ENCODE data around the gene CD207.
"Not testable (repeated sequence)": the region's sequence is repeated elsewhere in the genome, so short reads cannot be mapped to it uniquely, and the experiment has no call there.

CD207 gene

GRCh38 chr2:70835643-70836042, at the start of gene CD207:
Gene CD207 (minus strand): TSS chr2:70835816. CDS start chr2:70835776, 40 bp downstream.
- no peak for DNase-seq

GRCh38 chr2:70878543-70878942, 42.9 kb upstream of the CD207 start:
- DNase-seq: not testable (repeated sequence)

GRCh38 chr2:70876138-70876537, 40.5 kb upstream of the CD207 start:
- DNase-seq: not testable (repeated sequence)

GRCh38 chr2:70873541-70873940, 37.9 kb upstream of the CD207 start:
- no peak for DNase-seq

GRCh38 chr2:70871398-70872211, 36.0 kb upstream of the CD207 start:
- DNase-seq: peak; percentile 91

- DNase-seq: no peak
Observed at GRCh38 chr2:70870790-70871189, 35.2 kb upstream of the CD207 start.

- DNase-seq: no peak
Observed at GRCh38 chr2:70868970-70869369, 33.4 kb upstream of the CD207 start.

- DNase-seq: peak; percentile 88
Observed at GRCh38 chr2:70861777-70862625, 26.4 kb upstream of the CD207 start.

- no peak for DNase-seq
Observed at GRCh38 chr2:70855667-70856066, 20.1 kb upstream of the CD207 start.

- no peak for DNase-seq
Observed at GRCh38 chr2:70854411-70854810, 18.8 kb upstream of the CD207 start.

- DNase-seq: no peak
Observed at GRCh38 chr2:70852824-70853223, 17.2 kb upstream of the CD207 start.

- no peak for DNase-seq
Observed at GRCh38 chr2:70851704-70852103, 16.1 kb upstream of the CD207 start.

GRCh38 chr2:70850925-70851324, 15.3 kb upstream of the CD207 start:
- DNase-seq: no peak

- DNase-seq: no peak
Observed at GRCh38 chr2:70842401-70842800, 6.8 kb upstream of the CD207 start.

- DNase-seq: no peak
Observed at GRCh38 chr2:70837980-70838925, 2.6 kb upstream of the CD207 start.

- DNase-seq: no peak
Observed at GRCh38 chr2:70834881-70835280, 735 bp downstream of the CD207 start.

- DNase-seq: no peak
Observed at GRCh38 chr2:70834106-70834505, 1.5 kb downstream of the CD207 start.

GRCh38 chr2:70833246-70833645, 2.4 kb downstream of the CD207 start:
- DNase-seq: no peak

GRCh38 chr2:70832386-70832785, 3.2 kb downstream of the CD207 start:
- DNase-seq: no peak

- no peak for DNase-seq
Observed at GRCh38 chr2:70831861-70832260, 3.8 kb downstream of the CD207 start.

GRCh38 chr2:70830366-70830765, 5.2 kb downstream of the CD207 start:
- DNase-seq: no peak

- no peak for DNase-seq
Observed at GRCh38 chr2:70829916-70830315, 5.7 kb downstream of the CD207 start.
